ENCODE results near the gene KCNH2.

Gene KCNH2

DNA sequence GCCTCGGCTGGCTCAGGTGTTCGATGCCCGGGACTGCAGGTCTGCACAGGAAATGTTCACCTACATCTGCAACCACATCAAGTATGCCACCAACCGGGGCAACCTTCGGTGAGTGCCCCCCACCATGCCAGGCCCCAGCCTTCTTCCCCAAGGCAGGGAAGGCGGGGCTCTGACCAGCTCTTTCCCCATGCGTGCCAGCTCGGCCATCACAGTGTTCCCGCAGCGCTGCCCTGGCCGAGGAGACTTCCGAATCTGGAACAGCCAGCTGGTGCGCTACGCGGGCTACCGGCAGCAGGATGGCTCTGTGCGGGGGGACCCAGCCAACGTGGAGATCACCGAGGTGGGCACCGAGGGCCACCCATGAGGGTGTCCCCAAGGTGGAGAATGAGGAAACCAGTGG is 20.2 kb upstream of the KCNH2 start:
- no peak overlapping the region for H3K27ac ChIP-seq (ENCODE audit: low read depth, low read length)
- no peaks in the 10 kb centered on the region for H3K9me2 ChIP-seq (replicated peaks; ENCODE audit: control insufficient read depth, low read length)
- H3K36me3 ChIP-seq (ENCODE audit: control insufficient read depth, low read length), result no peaks in the 10 kb centered on the region
- H3K4me1 ChIP-seq (ENCODE audit: control insufficient read depth, low read length), result peaks cover 9% of the 10 kb centered on the region
- H3K4me2 ChIP-seq (ENCODE audit: low read length), result no peak overlapping the region
- peaks cover 5% of the 10 kb centered on the region; the same call in 1 of the 2 replicates for H3K27me3 ChIP-seq (ENCODE audit: control insufficient read depth, low read length)
- no peaks in the 10 kb centered on the region; the same call in 1 of the 2 replicates for H4K20me1 ChIP-seq (ENCODE audit: control insufficient read depth, insufficient read depth, low read depth, low read length)
- no peaks in the 10 kb centered on the region for H3K79me2 ChIP-seq (ENCODE audit: control insufficient read depth, low read length)
- no peak overlapping the region for H3K4me3 ChIP-seq (ENCODE audit: low read length)
- H3K9me3 ChIP-seq (ENCODE audit: control insufficient read depth, insufficient read depth, low read length), result no peaks in the 10 kb centered on the region
- no peaks in the 10 kb centered on the region for H3F3A ChIP-seq (ENCODE audit: control insufficient read depth, insufficient read depth)
- TF ChIP-seq EZH2phosphoT487 (IDR thresholded peaks at IDR 0.05; ENCODE audit: borderline replicate concordance, low read length), result no peak
- TF ChIP-seq, protein P1, sequence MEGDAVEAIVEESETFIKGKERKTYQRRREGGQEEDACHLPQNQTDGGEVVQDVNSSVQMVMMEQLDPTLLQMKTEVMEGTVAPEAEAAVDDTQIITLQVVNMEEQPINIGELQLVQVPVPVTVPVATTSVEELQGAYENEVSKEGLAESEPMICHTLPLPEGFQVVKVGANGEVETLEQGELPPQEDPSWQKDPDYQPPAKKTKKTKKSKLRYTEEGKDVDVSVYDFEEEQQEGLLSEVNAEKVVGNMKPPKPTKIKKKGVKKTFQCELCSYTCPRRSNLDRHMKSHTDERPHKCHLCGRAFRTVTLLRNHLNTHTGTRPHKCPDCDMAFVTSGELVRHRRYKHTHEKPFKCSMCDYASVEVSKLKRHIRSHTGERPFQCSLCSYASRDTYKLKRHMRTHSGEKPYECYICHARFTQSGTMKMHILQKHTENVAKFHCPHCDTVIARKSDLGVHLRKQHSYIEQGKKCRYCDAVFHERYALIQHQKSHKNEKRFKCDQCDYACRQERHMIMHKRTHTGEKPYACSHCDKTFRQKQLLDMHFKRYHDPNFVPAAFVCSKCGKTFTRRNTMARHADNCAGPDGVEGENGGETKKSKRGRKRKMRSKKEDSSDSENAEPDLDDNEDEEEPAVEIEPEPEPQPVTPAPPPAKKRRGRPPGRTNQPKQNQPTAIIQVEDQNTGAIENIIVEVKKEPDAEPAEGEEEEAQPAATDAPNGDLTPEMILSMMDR (IDR thresholded peaks at IDR 0.05; ENCODE audit: low read depth, low read length, poor library complexity, severe bottlenecking), result no peak

DNA sequence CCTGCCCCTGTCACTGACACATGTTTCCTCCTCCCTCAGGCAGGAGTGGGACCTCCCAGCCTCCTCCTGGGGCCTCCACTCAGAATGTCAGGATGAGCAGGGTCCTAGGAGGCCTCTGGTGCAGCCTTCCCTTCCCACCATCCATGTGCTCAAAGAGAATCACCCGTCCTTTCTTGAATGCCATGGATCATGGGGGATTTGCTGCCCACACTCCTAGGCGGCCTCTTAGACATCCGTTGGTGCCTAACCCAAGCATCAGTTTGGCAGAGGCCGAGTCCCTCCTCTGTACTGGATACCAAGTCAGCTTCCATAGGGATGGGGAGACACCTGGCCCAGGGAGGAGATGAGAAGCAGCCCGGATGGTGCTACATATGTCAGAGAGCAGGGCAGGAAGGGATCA is 19.7 kb upstream of the KCNH2 start:
- TF ChIP-seq, protein P1 (IDR thresholded peaks at IDR 0.05; ENCODE audit: low read depth, low read length, poor library complexity, severe bottlenecking), result no peak
- TF ChIP-seq EZH2phosphoT487 (IDR thresholded peaks at IDR 0.05; ENCODE audit: borderline replicate concordance, low read length), result no peak
- Histone ChIP-seq H3K4me1 (ENCODE audit: control insufficient read depth, low read length) (peaks cover 9% of the 10 kb centered on the region), H3K4me2 (ENCODE audit: low read length) (no peak overlapping the region), H3F3A (ENCODE audit: control insufficient read depth, insufficient read depth) (no peaks in the 10 kb centered on the region), H3K79me2 (ENCODE audit: control insufficient read depth, low read length) (no peaks in the 10 kb centered on the region), H3K36me3 (ENCODE audit: control insufficient read depth, low read length) (no peaks in the 10 kb centered on the region), H3K4me3 (ENCODE audit: low read length) (no peak overlapping the region), H3K9me2 (replicated peaks; ENCODE audit: control insufficient read depth, low read length) (no peaks in the 10 kb centered on the region), H3K27ac (ENCODE audit: low read depth, low read length) (no peak overlapping the region), H4K20me1 (ENCODE audit: control insufficient read depth, insufficient read depth, low read depth, low read length) (no peaks in the 10 kb centered on the region; the same call in 1 of the 2 replicates), H3K9me3 (ENCODE audit: control insufficient read depth, insufficient read depth, low read length) (no peaks in the 10 kb centered on the region), H3K27me3 (ENCODE audit: control insufficient read depth, low read length) (peaks cover 5% of the 10 kb centered on the region; the same call in 1 of the 2 replicates)

GRCh38 chr7:150997075-150997511 is 19.0 kb upstream of the KCNH2 start:
- no peaks in the 10 kb centered on the region for H3K9me2 ChIP-seq (replicated peaks; ENCODE audit: control insufficient read depth, low read length)
- TF ChIP-seq EZH2phosphoT487 (IDR thresholded peaks at IDR 0.05; ENCODE audit: borderline replicate concordance, low read length), result no peak
- TF ChIP-seq, protein P1 (IDR thresholded peaks at IDR 0.05; ENCODE audit: low read depth, low read length, poor library complexity, severe bottlenecking), result no peak
- no peak overlapping the region for H3K27ac ChIP-seq (ENCODE audit: low read depth, low read length)
- no peaks in the 10 kb centered on the region for H3K79me2 ChIP-seq (ENCODE audit: control insufficient read depth, low read length)
- H3K36me3 ChIP-seq (ENCODE audit: control insufficient read depth, low read length), result no peaks in the 10 kb centered on the region
- H3K4me1 ChIP-seq (ENCODE audit: control insufficient read depth, low read length), result peaks cover 9% of the 10 kb centered on the region
- H3K4me3 ChIP-seq (ENCODE audit: low read length), result no peak overlapping the region
- H3K4me2 ChIP-seq (ENCODE audit: low read length), result no peak overlapping the region
- no peaks in the 10 kb centered on the region for H3F3A ChIP-seq (ENCODE audit: control insufficient read depth, insufficient read depth)
- no peaks in the 10 kb centered on the region for H3K9me3 ChIP-seq (ENCODE audit: control insufficient read depth, insufficient read depth, low read length)
- H4K20me1 ChIP-seq (ENCODE audit: control insufficient read depth, insufficient read depth, low read depth, low read length), result no peaks in the 10 kb centered on the region; the same call in 1 of the 2 replicates
- peaks cover 5% of the 10 kb centered on the region; the same call in 1 of the 2 replicates for H3K27me3 ChIP-seq (ENCODE audit: control insufficient read depth, low read length)
